Skeletal muscle cell (primary cell): ENCODE results near the gene PRDM7.
"Not testable (repeated sequence)": the region's sequence is repeated elsewhere in the genome, so short reads cannot be mapped to it uniquely, and the experiment has no call there.

ENCODE experiments used
- DNase-seq: peaks from one replicate; pipeline ENCODE4 v3.0.0-alpha.2; 2010; ENCODE audit warnings: low read depth
- H3K4me3 ChIP-seq: 2 replicates; pipeline ENCODE4 v1.5.1; 2011; ENCODE audit warnings: low read depth, mild to moderate bottlenecking, control low read depth, low read length, moderate library complexity

PRDM7 gene

DNA sequence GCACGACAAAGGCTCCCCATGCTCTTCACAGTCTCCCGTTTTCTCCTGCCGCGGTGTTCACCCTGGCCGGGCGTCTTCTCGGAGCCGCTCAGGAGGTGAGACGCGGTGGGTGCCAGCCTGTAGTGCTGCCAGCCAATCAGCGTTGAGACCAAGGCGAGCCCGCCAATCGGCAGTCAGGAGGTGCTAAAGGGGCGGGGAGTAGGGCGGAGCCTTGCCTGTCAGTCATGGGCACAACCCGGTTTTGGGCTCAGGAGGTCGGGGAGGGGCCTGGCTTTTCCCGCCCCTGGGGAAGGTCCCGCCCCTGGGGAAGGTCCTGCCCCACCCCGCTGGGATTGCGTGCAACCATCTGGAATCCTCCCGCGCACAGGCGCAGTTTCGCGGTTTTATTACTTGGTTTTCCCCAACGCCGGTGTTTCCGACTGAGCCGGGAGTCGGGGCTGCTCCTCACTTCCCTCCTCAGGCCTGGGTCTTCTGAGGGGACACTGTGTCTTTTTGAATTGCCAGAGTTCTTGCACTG is at the start of gene PRDM7:
TSS of gene PRDM7 (minus strand) at position 92 of the 517 bp plus-strand sequence. CDS start 1,421 bp downstream, outside the sequence.
- peak; percentile 67 for DNase-seq
- H3K4me3 ChIP-seq: peak within 1 kb of the TSS; percentile 35

DNA sequence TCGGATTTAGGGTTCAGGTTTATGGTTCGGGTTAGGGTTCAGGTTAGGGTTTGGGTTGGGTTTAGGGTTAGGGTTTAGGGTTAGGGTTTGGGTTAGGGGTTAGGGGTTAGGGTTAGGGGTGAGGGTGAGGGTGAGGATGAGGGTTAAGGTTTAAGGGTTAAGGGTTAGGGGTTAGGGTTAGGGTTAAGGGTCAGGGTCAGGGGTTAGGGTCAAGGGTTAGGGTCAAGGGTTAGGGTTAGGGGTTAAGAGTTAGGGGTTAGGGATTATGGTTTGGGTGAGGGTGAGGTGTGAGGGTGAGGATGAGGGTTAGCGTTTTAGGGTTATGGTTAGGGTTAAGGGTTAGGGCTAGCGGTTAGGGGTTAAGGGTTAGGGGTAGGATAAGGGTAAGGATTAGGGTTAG is 44.7 kb upstream of the PRDM7 start:
- not testable (repeated sequence) for H3K4me3 ChIP-seq, DNase-seq

DNA sequence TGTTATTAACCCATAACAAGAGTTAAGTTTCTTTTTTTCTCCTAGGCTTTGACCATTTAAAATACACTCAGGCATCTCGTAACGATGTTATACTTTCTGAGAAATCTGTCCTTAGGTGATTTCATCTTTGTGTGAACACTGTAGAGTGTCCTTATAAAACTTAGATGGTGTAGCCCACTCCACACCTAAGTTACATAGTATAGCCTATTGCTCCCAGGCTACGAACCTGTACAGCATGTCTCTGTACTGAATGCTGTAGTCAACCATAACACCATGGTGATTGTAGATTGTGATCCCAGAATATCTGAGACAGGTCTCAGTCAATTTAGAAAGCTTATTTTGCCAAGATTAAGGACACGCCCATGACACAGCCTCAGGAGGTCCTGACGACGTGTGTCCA is 30.5 kb upstream of the PRDM7 start:
- H3K4me3 ChIP-seq, DNase-seq: not testable (repeated sequence)

DNA sequence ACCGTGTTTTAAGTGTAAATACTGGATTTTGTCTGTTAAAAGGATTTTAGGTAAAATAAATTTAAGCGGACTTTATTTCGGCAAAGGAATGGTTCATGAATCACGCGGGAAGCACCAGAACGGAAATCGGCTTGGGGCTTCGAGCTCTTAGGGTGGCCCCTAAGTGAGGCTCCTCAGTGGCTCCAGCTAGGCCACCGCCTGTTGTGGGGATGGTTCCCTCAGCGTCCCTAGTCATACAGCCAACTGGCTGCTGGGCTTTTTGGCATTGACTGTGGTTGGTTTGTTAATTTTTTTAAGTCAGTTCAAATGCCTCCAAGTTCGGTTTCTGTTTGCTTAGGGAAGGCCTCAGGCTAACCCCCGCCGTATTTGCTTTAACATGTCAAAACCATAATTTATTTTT is 29.9 kb upstream of the PRDM7 start:
- DNase-seq, H3K4me3 ChIP-seq: not testable (repeated sequence)

DNA sequence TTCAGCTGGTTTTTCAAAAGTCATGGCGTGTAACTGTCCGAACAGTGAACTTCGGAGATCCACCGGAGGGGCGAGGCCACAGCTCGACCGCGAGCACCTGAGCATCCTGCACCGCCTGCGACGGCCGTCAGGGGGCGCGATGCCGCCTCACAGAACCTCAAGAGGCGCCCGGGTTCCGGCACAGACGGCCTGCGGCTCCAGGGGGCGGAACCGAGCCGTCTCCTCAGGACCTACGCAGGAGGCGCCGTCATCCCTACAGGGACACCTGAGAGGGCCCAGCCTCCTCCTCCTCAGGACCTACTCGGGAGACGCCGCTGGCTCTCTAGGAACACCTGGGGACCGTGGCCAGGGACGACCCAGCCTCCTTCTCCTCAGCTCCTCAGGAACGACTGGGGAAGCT is 29.1 kb upstream of the PRDM7 start:
- DNase-seq, H3K4me3 ChIP-seq: not testable (repeated sequence)

DNA sequence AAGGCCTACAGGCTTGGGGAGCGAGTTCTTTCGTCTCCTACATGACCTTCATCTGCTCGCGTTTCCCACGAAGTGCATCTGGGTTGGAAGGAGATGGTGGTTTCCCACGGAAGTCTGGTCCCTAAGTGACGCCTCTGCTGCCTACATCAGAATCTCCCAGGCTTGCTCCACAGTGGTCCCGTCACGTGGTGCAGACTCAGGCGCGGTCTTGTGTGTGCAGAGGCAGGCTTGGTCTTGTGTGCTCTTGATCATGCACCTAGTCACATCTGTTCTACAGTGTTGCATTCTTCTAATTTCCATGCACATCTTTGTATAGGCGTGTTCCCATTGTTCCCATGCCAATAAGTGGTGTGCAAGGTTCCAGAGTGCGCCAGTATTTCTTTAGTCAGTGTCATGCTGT is 27.6 kb upstream of the PRDM7 start:
- not testable (repeated sequence) for H3K4me3 ChIP-seq, DNase-seq

DNA sequence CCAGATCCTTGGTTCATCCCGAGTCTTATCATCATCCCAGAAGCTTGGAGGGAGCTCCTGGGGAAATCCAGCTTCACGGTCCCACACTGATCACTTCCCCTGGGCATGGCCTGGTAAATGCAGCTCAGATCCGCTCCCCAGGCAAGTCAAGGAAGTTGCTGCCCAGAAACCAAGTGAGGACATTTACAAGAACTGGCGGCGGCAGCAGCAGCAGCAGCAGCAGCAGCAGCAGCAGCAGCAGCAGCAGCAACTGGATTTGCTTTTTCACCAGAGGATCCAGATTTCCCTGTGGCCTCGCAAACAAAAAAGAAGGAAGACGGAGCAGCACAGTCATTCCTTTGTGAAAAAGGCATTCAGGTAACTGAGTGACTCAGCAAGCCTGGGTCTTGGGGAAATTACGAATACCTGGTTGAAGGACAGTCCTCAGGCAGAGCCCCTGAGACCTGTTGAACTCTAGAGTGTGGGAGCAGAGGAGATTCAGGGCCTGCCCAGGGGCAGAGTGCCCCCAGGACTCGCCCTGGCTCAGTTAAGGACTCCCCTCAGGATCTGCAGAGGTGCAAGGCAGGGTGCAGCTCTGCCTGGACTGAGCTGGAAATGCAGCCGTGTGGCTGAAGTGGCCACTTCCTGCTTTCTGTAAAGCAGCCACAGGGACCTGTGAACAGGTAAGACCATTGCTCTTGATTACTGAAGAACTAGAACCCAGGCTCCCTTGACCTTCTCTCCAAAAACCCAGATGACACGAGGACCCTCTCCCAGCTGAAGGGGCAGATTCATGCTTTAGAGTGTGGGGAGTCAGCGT is 25.2 kb upstream of the PRDM7 start:
- H3K4me3 ChIP-seq, DNase-seq: not testable (repeated sequence)

DNA sequence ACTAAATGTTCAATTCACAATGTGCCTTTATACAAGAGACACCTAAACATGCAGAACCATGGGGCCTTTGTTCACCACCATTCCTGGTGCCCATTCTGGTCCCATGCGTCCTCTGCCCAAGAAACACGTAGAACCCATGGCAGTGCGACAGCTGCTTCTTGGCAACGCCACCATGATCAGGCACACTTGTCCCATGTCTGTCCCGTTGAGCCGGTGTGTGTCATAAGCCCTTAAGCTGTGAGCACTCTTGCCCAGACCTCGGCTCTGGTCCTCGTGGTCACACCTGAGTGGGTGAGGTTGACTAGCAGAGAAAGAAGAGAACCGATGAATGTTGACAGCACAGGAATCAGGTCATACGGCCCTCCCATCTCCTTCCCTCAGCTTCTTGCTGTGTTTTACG is 24.2 kb upstream of the PRDM7 start:
- H3K4me3 ChIP-seq, DNase-seq: not testable (repeated sequence)

DNA sequence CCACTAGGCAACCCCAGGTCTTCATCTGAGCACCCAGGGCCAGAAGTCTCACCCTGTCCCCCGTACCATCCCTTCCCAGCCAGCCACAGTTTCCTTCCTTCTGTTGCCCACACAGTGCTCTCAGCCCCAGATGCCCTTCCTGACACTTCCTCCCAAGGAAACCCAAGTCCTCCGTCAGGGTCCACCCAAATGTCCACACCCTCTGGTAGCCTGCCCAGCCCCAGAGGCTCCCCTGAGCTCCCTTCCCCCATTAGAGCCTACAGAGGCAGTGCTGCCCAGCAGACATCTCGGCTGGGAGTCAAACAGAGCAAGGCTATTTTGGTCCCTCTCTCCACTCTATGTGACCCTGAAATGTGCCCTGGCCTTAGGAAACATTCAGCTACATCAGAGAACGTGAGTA is 23.7 kb upstream of the PRDM7 start:
- not testable (repeated sequence) for DNase-seq, H3K4me3 ChIP-seq

DNA sequence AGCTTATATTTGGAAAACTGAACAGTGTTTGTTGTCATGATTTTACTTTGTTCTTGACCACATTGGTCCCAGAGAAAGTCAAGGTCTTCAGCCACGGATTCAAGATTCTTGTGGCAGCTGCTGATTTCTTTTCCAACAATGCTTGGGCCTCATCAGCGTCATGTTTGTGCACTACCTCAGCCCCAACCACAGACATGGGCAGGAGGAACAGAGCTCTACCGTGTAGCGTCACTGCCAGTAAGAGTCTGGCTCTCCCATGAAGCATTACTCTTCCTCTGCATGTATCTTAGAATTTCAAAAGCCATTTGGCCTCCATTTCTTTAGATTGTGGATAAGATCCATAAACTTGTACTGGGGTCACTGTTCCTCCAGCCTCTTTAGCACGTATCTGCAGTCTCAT is 23.1 kb upstream of the PRDM7 start:
- H3K4me3 ChIP-seq, DNase-seq: not testable (repeated sequence)

DNA sequence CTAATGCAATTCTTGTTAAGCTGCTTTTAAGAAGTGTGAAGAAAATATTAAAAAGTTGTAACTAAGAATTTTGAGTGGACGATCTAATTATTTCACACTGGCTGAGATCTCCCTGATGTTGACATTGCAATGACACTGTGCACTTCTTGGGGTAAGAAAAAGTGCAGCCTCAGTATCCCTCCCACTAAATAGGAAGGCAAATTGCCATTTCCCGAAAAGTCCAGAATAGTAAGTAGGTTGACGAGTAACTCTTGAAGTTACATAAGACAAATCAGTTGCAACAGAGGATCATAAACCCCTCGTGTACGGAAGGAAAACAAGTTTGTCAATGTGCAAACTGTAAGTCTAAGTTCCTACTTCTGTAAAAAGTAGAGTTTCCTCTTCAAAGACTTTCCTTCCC is 21.8 kb upstream of the PRDM7 start:
- not testable (repeated sequence) for DNase-seq

DNA sequence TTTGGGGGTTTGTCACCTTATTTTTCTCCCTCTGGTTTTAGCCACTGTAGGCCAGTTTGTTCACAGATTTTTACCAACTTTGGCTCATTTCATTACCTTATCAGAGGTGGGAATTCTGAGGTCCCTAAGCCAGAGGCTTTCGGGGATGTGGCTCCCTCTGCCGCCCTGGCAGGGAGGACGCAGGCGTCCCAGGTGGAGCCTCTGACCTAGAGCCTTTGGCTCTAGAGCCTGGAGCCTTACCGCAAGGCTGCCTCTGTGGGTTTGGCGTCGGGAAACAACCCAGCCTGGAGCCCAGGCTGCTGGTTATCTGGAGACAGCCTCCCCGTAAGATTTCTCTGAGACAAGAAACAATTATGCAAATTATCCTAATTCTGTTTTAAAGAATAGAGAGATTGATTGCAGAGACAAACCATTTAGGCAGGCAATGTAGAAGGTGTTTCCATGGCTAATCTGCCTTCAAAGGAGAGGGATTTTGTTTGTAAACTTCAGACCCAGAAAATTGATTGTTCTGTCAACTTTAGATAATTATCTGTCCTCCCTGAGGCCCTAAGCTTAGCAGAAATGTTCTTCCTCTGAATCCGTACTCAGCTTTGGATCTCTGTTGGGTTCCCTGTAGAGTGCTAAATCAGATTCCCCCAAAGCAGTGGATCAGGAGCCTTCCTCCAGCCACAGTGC is 20.0 kb upstream of the PRDM7 start:
- not testable (repeated sequence) for DNase-seq, H3K4me3 ChIP-seq

More for the DNA sequence above, 21.8 kb upstream of the PRDM7 start:
- not testable (repeated sequence) for H3K4me3 ChIP-seq

DNA sequence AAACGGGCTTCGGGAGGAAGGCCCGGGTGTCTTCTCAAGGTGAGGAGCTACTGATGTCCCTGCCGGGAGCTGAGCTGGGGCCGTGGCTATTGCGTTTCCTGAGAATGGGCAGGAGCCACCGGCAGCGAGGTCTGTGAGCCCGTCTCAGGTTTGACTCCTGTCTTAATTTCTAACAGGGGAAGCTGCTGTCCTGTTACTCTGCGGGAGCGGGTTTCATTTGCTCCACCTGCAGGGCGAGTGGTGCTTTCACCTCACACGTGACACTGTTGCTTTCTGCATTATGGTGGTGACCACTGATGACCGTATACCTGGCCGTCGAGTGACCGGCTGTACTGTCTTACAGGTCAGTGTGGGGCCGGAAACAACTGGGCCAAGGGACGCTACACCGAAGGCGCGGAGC is 17.7 kb upstream of the PRDM7 start:
- H3K4me3 ChIP-seq: not testable (repeated sequence)

DNA sequence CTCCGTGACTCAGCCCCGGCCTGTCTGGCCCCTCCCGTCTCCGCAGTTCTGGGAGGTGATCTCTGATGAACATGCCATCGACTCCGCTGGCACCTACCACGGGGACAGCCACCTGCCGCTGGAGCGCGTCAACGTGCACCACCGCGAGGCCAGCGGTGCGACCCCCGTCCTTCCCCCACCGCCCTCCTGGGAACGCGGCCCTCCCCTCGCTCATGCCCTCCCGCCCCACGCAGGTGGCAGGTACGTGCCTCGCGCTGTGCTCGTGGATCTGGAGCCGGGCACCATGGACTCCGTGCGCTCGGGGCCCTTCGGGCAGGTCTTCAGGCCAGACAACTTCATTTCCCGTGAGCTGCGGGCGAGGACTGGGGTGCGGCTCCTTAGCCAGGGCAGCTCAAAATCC is 17.2 kb upstream of the PRDM7 start:
- not testable (repeated sequence) for DNase-seq, H3K4me3 ChIP-seq

More for the DNA sequence above, 17.7 kb upstream of the PRDM7 start:
- DNase-seq: not testable (repeated sequence)

DNA sequence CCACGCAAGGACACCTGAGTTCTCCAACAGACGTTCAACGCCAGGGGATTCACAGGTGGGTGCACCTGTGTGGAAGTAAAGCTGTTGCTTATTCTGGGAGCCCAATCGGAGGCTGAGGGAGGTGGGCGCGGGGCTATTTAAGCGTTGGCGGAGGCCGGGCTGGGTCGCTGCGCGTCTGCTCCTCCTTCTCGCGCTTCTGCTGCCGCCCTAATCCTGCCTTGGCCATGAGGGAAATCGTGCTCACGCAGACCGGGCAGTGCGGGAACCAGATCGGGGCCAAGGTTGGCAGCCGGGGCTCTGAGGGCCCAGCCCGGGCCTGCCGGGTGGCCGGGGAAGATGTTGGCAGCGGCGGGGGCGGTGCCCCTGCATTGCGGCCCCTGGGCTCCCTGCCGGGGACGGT is 16.7 kb upstream of the PRDM7 start:
- DNase-seq, H3K4me3 ChIP-seq: not testable (repeated sequence)

DNA sequence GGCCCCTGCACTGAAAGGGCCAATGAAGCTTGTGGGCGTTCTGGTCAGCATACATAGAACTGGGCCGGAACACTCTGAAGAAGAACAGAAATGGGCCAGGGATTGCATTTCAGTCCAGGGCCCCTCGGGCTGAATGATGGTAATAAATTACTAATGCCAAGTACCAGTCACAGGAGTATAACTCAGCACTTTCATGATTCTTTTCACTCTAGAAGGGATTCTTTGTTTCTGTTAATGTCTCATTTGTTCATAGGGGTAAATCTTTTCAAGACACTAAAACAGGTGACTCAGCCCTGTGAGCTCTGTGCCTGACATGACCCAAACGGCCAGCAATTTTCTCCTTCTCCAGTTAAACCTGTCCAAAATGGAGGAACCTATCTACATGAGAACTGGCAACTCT is 15.7 kb upstream of the PRDM7 start:
- H3K4me3 ChIP-seq, DNase-seq: not testable (repeated sequence)

DNA sequence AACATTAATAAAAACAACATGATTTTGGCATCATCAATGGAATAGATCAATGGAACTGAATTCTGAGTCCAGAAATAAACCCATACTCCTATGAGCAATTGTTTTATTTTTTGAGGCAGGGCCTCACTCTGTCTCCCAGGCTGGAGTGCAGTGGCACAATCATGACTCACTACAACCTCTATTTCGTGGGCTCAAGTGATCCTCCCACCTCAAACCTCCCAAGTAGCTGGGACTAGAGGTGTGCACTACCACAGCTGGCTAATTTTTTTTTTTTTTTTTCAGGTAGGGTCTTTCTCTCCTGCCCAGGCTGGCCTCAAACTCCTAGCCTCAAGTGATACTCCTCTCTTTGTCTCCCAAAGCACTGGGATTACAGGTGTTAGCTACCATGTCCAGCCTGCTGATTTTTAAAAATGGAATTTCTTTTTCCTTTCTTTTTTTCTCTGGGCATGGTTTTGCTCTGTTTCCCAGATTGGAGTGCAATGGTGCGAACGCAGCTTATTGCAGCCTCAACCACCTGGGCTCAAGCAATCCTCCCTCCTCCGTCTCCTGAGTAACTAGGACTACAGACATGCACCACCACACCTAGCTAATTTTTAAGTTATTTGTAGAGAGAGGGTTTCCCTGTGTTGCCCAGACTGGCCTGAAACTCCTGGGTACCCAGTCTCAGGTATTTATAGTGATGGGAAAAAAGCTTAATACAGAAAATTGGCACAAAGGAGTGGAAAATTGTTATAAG is 7.3 kb upstream of the PRDM7 start:
- no peak overlapping the region for H3K4me3 ChIP-seq
- DNase-seq: no peak

DNA sequence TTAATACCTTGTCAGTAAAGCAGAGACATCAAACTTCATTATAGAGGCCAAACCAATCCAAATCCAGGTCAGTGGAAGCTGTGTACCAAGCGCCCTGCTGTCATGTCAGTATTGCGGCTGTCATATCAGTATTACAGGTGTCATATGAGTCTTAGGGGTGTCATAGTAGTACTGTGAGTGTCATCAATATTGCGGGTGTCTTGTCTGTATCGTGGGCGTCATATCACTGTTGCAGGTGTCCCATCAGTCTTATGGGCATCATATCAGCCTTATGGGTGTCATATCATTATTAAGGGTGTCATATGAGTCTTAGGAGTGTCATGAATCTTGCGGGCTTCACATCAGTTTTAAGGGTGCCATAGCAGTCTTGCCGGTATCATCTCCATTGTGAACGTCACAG is 6.0 kb upstream of the PRDM7 start:
- DNase-seq: no peak

DNA sequence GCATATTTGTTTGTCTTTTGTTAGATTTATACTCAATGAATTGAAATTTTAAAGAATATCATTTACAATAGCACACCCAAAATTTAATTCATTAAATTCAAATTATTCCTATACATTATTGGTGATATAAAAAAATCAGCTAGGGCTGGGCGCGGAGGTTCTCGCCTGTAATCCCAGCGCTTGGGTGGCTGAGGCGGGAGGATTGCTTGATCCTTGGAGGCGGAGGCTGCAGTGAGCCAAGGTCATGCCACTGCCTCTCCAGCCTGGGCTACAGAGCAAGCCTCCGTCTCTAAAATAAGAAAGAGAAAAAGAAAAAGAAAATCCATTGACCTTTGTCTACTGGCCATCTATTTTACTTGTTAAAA is 4.5 kb upstream of the PRDM7 start:
- DNase-seq: no peak
- H3K4me3 ChIP-seq: no peak overlapping the region

More for the DNA sequence above, 6.0 kb upstream of the PRDM7 start:
- H3K4me3 ChIP-seq: no peak overlapping the region

DNA sequence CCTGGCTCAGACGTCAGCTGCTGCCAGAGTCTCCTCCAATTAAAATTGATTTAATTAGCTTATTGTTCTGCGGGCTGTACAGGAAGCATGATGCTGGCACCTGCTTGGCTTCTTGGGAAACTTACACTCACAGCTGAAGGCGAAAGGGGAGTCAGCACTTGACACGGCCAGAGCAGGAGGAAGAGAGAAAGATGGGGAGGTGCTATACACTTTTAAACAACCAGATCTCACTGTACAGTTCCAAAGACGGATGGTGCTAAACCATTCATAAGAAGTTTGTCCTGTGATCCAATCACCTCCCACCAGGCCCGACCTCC is 1.4 kb upstream of the PRDM7 start:
- H3K4me3 ChIP-seq: no peak overlapping the region
- DNase-seq: no peak
